ENCODE data around the gene ARHGAP23.
"Not testable (repeated sequence)": the region's sequence is repeated elsewhere in the genome, so short reads cannot be mapped to it uniquely, and the experiment has no call there.

The ARHGAP23 gene

GRCh38 chr17:38421871-38422827 lies 6.1 kb upstream of the ARHGAP23 start:
- DNase-seq (ENCODE audit: low read depth, low spot score), result no peak

- no peak for DNase-seq (ENCODE audit: low read depth, low spot score)
These were observed 3.8 kb upstream of the ARHGAP23 start for GRCh38 chr17:38424297-38424972.

GRCh38 chr17:38425031-38425430 lies 3.2 kb upstream of the ARHGAP23 start:
- DNase-seq (ENCODE audit: low read depth, low spot score), result no peak

GRCh38 chr17:38425744-38426143 lies 2.5 kb upstream of the ARHGAP23 start:
- DNase-seq (ENCODE audit: low read depth, low spot score), result no peak

- DNase-seq (ENCODE audit: low read depth, low spot score), result no peak
These were observed 1.8 kb upstream of the ARHGAP23 start for GRCh38 chr17:38426441-38426840.

GRCh38 chr17:38427160-38427949 lies 909 bp upstream of the ARHGAP23 start:
- DNase-seq (ENCODE audit: low read depth, low spot score), result no peak

- DNase-seq (ENCODE audit: low read depth, low spot score), result no peak
These were observed 543 bp downstream of the ARHGAP23 start for GRCh38 chr17:38428643-38429371.

GRCh38 chr17:38429476-38430100 lies 1.3 kb downstream of the ARHGAP23 start:
- DNase-seq (ENCODE audit: low read depth, low spot score), result no peak

- DNase-seq (ENCODE audit: low read depth, low spot score), result no peak
These were observed 2.1 kb downstream of the ARHGAP23 start for GRCh38 chr17:38430316-38430715.

GRCh38 chr17:38430822-38431221 lies 2.6 kb downstream of the ARHGAP23 start:
- DNase-seq (ENCODE audit: low read depth, low spot score), result no peak

GRCh38 chr17:38431346-38432145 lies 3.3 kb downstream of the ARHGAP23 start:
- DNase-seq (ENCODE audit: low read depth, low spot score), result no peak

- DNase-seq (ENCODE audit: low read depth, low spot score), result no peak
These were observed 6.0 kb downstream of the ARHGAP23 start for GRCh38 chr17:38434178-38434665.

GRCh38 chr17:38435795-38436194 lies 7.5 kb downstream of the ARHGAP23 start:
- no peak for DNase-seq (ENCODE audit: low read depth, low spot score)

GRCh38 chr17:38436386-38436785 lies 8.1 kb downstream of the ARHGAP23 start:
- no peak for DNase-seq (ENCODE audit: low read depth, low spot score)

GRCh38 chr17:38437313-38437712 lies 9.0 kb downstream of the ARHGAP23 start:
- DNase-seq (ENCODE audit: low read depth, low spot score), result not testable (repeated sequence)

GRCh38 chr17:38439436-38439835 lies 11.2 kb downstream of the ARHGAP23 start:
- no peak for DNase-seq (ENCODE audit: low read depth, low spot score)

- peak; percentile 84 for DNase-seq (ENCODE audit: low read depth, low spot score)
These were observed 12.5 kb downstream of the ARHGAP23 start for GRCh38 chr17:38440614-38441397.

- no peak for DNase-seq (ENCODE audit: low read depth, low spot score)
These were observed 13.3 kb downstream of the ARHGAP23 start for GRCh38 chr17:38441429-38442061.

GRCh38 chr17:38442548-38442947 lies 14.3 kb downstream of the ARHGAP23 start:
- no peak for DNase-seq (ENCODE audit: low read depth, low spot score)
